HG02870 (cell line): ENCODE data around the gene ARFGAP1.

Experiments used
- ATAC-seq: cut with Tn5 transposase; IDR thresholded peaks from one replicate; pipeline ENCODE4 v1.9.1; 2021; ENCODE audit warnings: mild to moderate bottlenecking, moderate library complexity; ENCODE audit not compliant: unreplicated experiment

The ARFGAP1 gene

GRCh38 chr20:63272105-63273058 is at the start of gene ARFGAP1:
Gene ARFGAP1, plus strand, starts transcription at chr20:63272813. Its CDS starts 2,768 bp downstream, at chr20:63275581.
- ATAC-seq = peak; percentile 84

- no peak for ATAC-seq
Measured at GRCh38 chr20:63223121-63223825, 49.3 kb upstream of the ARFGAP1 start.

GRCh38 chr20:63223826-63224207 is 48.8 kb upstream of the ARFGAP1 start:
- no peak for ATAC-seq

- no peak for ATAC-seq
Measured at GRCh38 chr20:63224412-63225081, 48.1 kb upstream of the ARFGAP1 start.

- no peak for ATAC-seq
Measured at GRCh38 chr20:63225082-63225454, 47.5 kb upstream of the ARFGAP1 start.

- no peak for ATAC-seq
Measured at GRCh38 chr20:63226042-63226943, 46.3 kb upstream of the ARFGAP1 start.

- ATAC-seq = no peak
Measured at GRCh38 chr20:63227260-63227659, 45.4 kb upstream of the ARFGAP1 start.

GRCh38 chr20:63228806-63229205 is 43.8 kb upstream of the ARFGAP1 start:
- ATAC-seq = no peak

GRCh38 chr20:63230800-63231268 is 41.8 kb upstream of the ARFGAP1 start:
- no peak for ATAC-seq

GRCh38 chr20:63232235-63233060 is 40.2 kb upstream of the ARFGAP1 start:
- no peak for ATAC-seq

GRCh38 chr20:63233061-63233344 is 39.6 kb upstream of the ARFGAP1 start:
- ATAC-seq = no peak

GRCh38 chr20:63233924-63234323 is 38.7 kb upstream of the ARFGAP1 start:
- ATAC-seq = no peak

GRCh38 chr20:63234693-63235398 is 37.8 kb upstream of the ARFGAP1 start:
- no peak for ATAC-seq

- no peak for ATAC-seq
Measured at GRCh38 chr20:63235399-63235983, 37.1 kb upstream of the ARFGAP1 start, which contains the start of gene BIRC7. Gene BIRC7, plus strand, starts transcription at chr20:63235905. Its CDS starts 192 bp downstream, at chr20:63236097.

- ATAC-seq = no peak
Measured at GRCh38 chr20:63236116-63236837, 36.3 kb upstream of the ARFGAP1 start.

GRCh38 chr20:63238031-63238430 is 34.6 kb upstream of the ARFGAP1 start:
- no peak for ATAC-seq

GRCh38 chr20:63238514-63239125 is 34.0 kb upstream of the ARFGAP1 start:
- ATAC-seq = no peak
